HepG2 (cell line): ENCODE measurements around the gene CELF6.

Experiments used
- CTCF ChIP-seq: sonication (generic); formaldehyde crosslinking; IDR thresholded peaks from 2 replicates; pipeline ENCODE4 v1.5.0; 2020; ENCODE audit warnings: mild to moderate bottlenecking, missing genetic modification reagents, moderate library complexity
- FOSL1 ChIP-seq: sonication (generic); formaldehyde crosslinking; IDR thresholded peaks from 2 replicates; pipeline ENCODE4 v1.9.0; 2021; ENCODE audit warnings: missing genetic modification reagents, borderline replicate concordance
- ONECUT2 ChIP-seq: sonication (generic); formaldehyde crosslinking; IDR thresholded peaks from 2 replicates; pipeline ENCODE4 v1.4.0; 2020; ENCODE audit warnings: missing genetic modification reagents
- ZNF431 ChIP-seq: sonication (generic); formaldehyde crosslinking; IDR thresholded peaks from 2 replicates; pipeline ENCODE4 v1.9.0; 2022; ENCODE audit warnings: missing genetic modification reagents, low read depth, mild to moderate bottlenecking, borderline replicate concordance

GRCh38 chr15:72323752-72324151 lies 3.8 kb upstream of the CELF6 start:
- no peak for TF ChIP-seq ZNF431 (CRISPR knock-in tag)
- no peak for TF ChIP-seq FOSL1 (CRISPR knock-in tag)
- no peak for TF ChIP-seq ONECUT2 (CRISPR knock-in tag)
- TF ChIP-seq CTCF (CRISPR knock-in tag), result no peak
